H9 (cell line): ENCODE data around the gene ZNF544. TPM values are rescaled to one million over a fixed set of nuclear protein-coding genes. Genes with fewer than 3 reads are reported as not detected.

Experiments used
- DNase-seq: peaks from one replicate; pipeline ENCODE4 v3.0.0-alpha.2; 2017
- H2AFZ ChIP-seq: one replicate; pipeline ENCODE4 v1.6.1; 2013; ENCODE audit warnings: mild to moderate bottlenecking, low read length, control low read depth, moderate library complexity
- H2AK5ac ChIP-seq: 2 replicates; pipeline ENCODE4 v1.6.1; 2013; ENCODE audit warnings: low read length, control low read depth, mixed read lengths; ENCODE audit not compliant: insufficient read length
- H2BK120ac ChIP-seq: one replicate; pipeline ENCODE4 v1.6.1; 2013; ENCODE audit warnings: low read depth, mild to moderate bottlenecking, low read length, control low read depth, inconsistent platforms; ENCODE audit not compliant: poor library complexity, severe bottlenecking
- H2BK12ac ChIP-seq: 2 replicates; pipeline ENCODE4 v1.6.1; 2013; ENCODE audit warnings: low read length, control low read depth, mixed read lengths, low read depth; ENCODE audit not compliant: insufficient read length
- H2BK15ac ChIP-seq: 2 replicates; pipeline ENCODE4 v1.6.1; 2013; ENCODE audit warnings: low read depth, low read length, control low read depth
- H2BK20ac ChIP-seq: one replicate; pipeline ENCODE4 v1.6.1; 2013; ENCODE audit warnings: low read depth, mild to moderate bottlenecking, low read length, control low read depth, inconsistent platforms; ENCODE audit not compliant: poor library complexity, severe bottlenecking
- H2BK5ac ChIP-seq: 2 replicates; pipeline ENCODE4 v1.6.1; 2013; ENCODE audit warnings: low read length, control low read depth, mixed read lengths; ENCODE audit not compliant: insufficient read length
- H3K14ac ChIP-seq: 2 replicates; pipeline ENCODE4 v1.6.1; 2013; ENCODE audit warnings: low read length, control low read depth; ENCODE audit not compliant: insufficient read depth
- H3K18ac ChIP-seq: 2 replicates; pipeline ENCODE4 v1.6.1; 2013; ENCODE audit warnings: low read depth, mild to moderate bottlenecking, mixed read lengths, low read length, control low read depth; ENCODE audit not compliant: insufficient read length
- H3K23ac ChIP-seq: 2 replicates; pipeline ENCODE4 v1.6.1; 2013; ENCODE audit warnings: low read length, control low read depth, mixed read lengths, low read depth; ENCODE audit not compliant: insufficient read length
- H3K23me2 ChIP-seq: 2 replicates; pipeline ENCODE4 v1.6.1; 2013; ENCODE audit warnings: low read depth, mild to moderate bottlenecking, mixed read lengths, low read length, control low read depth; ENCODE audit not compliant: insufficient read length, poor library complexity, severe bottlenecking
- H3K27ac ChIP-seq: 2 replicates; pipeline ENCODE4 v1.5.1; 2013; ENCODE audit warnings: low read length, control low read depth, mixed read lengths, low read depth; ENCODE audit not compliant: insufficient read length
- H3K27me3 ChIP-seq: 2 replicates; pipeline ENCODE4 v1.6.1; 2013; ENCODE audit warnings: low read length, control low read depth, inconsistent platforms; ENCODE audit not compliant: insufficient read depth
- H3K4ac ChIP-seq: 2 replicates; pipeline ENCODE4 v1.6.1; 2013; ENCODE audit warnings: low read depth, mild to moderate bottlenecking, control low read depth, inconsistent platforms, low read length, moderate library complexity
- H3K4me1 ChIP-seq: 2 replicates; pipeline ENCODE4 v1.6.1; 2013; ENCODE audit warnings: low read length, control low read depth, inconsistent platforms; ENCODE audit not compliant: insufficient read depth
- H3K4me2 ChIP-seq: 2 replicates; pipeline ENCODE4 v1.6.1; 2013; ENCODE audit warnings: low read length, control low read depth, mixed read lengths; ENCODE audit not compliant: insufficient read length, insufficient read depth
- H3K56ac ChIP-seq: 2 replicates; pipeline ENCODE4 v1.6.1; 2013; ENCODE audit warnings: low read depth, mild to moderate bottlenecking, mixed read lengths, low read length, control low read depth; ENCODE audit not compliant: insufficient read length
- H3K79me1 ChIP-seq: 2 replicates; pipeline ENCODE4 v1.6.1; 2013; ENCODE audit warnings: low read depth, mild to moderate bottlenecking, moderate library complexity, low read length, control low read depth, inconsistent platforms; ENCODE audit not compliant: insufficient read depth, poor library complexity, severe bottlenecking
- H3K79me2 ChIP-seq: 2 replicates; pipeline ENCODE4 v1.6.1; 2013; ENCODE audit warnings: low read length, control low read depth, inconsistent platforms; ENCODE audit not compliant: insufficient read depth
- H3K9ac ChIP-seq: 2 replicates; pipeline ENCODE4 v1.6.1; 2013; ENCODE audit warnings: low read length, control low read depth, mixed read lengths; ENCODE audit not compliant: insufficient read length; ENCODE audit errors: extremely low read depth
- H3K9me3 ChIP-seq: one replicate; pipeline ENCODE4 v1.6.1; 2013; ENCODE audit warnings: low read depth, low read length, inconsistent platforms; ENCODE audit not compliant: control insufficient read depth
- H3T11ph ChIP-seq: one replicate; pipeline ENCODE4 v1.6.1; 2013; ENCODE audit warnings: mild to moderate bottlenecking, low read length, control low read depth, inconsistent platforms
- H4K20me1 ChIP-seq: one replicate; pipeline ENCODE4 v1.6.1; 2013; ENCODE audit not compliant: control insufficient read depth, insufficient read length, insufficient read depth
- H4K5ac ChIP-seq: 2 replicates; pipeline ENCODE4 v1.6.1; 2013; ENCODE audit warnings: low read depth, mild to moderate bottlenecking, mixed read lengths, low read length, control low read depth; ENCODE audit not compliant: insufficient read length
- H4K8ac ChIP-seq: replicated peaks from 2 replicates; pipeline ENCODE4 v1.6.1; 2013; ENCODE audit warnings: low read length, control low read depth, mixed read lengths, low read depth; ENCODE audit not compliant: insufficient read length
- H4K91ac ChIP-seq: 2 replicates; pipeline ENCODE4 v1.6.1; 2013; ENCODE audit warnings: low read depth, mild to moderate bottlenecking, moderate library complexity, mixed read lengths, low read length, control low read depth; ENCODE audit not compliant: insufficient read length
- H3K27ac Mint-ChIP-seq, 3 experiments: 2 replicates in 2 of 3; 3 replicates in 1 of 3; pipeline ENCODE4 v1.8.0; 2020 to 2021; ENCODE audit warnings: mixed read lengths in 3 of 3, mild to moderate bottlenecking in 1 of 3, moderate library complexity in 1 of 3
- H3K27me3 Mint-ChIP-seq: 2 replicates; pipeline ENCODE4 v1.8.0; 2021; ENCODE audit warnings: low read depth, mild to moderate bottlenecking, moderate library complexity, mixed read lengths
- H3K36me3 Mint-ChIP-seq, 3 experiments: 2 replicates in 2 of 3; 3 replicates in 1 of 3; pipeline ENCODE4 v1.8.0; 2020 to 2021; ENCODE audit warnings: low read depth in 3 of 3, mixed read lengths in 3 of 3; ENCODE audit not compliant: insufficient read depth in 1 of 3
- H3K4me1 Mint-ChIP-seq, 2 experiments: 2 replicates each; pipeline ENCODE4 v1.8.0; 2020; ENCODE audit warnings: mixed read lengths in 2 of 2
- H3K4me3 Mint-ChIP-seq, 2 experiments: 2 replicates in 1 of 2; 3 replicates in 1 of 2; pipeline ENCODE4 v1.8.0; 2020 to 2021; ENCODE audit warnings: mild to moderate bottlenecking in 2 of 2, mixed read lengths in 2 of 2, moderate library complexity in 1 of 2
- H3K9me3 Mint-ChIP-seq, 2 experiments: 2 replicates in 1 of 2; 3 replicates in 1 of 2; pipeline ENCODE4 v1.8.0; 2020; ENCODE audit warnings: mild to moderate bottlenecking in 2 of 2, mixed read lengths in 2 of 2, moderate library complexity in 1 of 2
- WGBS: extraction: QIAGEN DNeasy Blood & Tissue Kit; methylation state at CpG from one replicate; pipeline ENCODE4 v1.1.7; 2013; ENCODE audit warnings: missing lambda C conversion rate, low lambda C conversion rate, mixed read lengths; ENCODE audit not compliant: insufficient read length; ENCODE audit errors: extremely low coverage; 5-methylcytosine and 5-hydroxymethylcytosine counted together
- total RNA-seq: library from RNA; stranded (reverse); gene quantifications from 2 replicates; pipeline ENCODE4 v1.2.1, GENCODE V29; 2021
- TF ChIP-seq, protein P1 (sequence below): fragments of 200-600 bp; sonication (generic); conservative IDR thresholded peaks from 3 replicates; pipeline ENCODE4 v1.8.0; 2021; ENCODE audit warnings: antibody characterized with exemption, mild to moderate bottlenecking

Gene ZNF544
- total RNA-seq, 1 experiment from 2014 or later: 97.2 TPM

DNA sequence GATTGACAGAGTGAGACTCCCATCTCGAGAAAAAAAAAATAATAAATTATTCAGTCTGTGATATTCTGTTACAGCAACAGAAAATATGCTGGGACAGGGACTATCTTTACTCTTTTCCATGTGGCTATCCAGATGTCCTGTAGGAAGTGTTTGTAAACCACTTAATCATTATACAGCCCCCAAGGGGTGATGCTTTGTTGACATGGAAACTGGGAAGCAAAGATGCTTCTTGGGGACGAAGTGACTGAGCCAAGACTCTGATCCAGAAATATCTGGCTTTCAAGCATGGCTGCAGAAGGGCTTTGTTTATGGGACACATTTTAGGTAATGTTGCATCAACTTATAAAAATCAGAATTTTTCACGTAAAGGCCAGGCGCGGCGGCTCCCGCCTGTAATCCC is 55.5 kb downstream of the ZNF544 start:
- peaks cover 9% of the 10 kb centered on the region; the same call in 1 of the 2 replicates for H3K4me1 ChIP-seq
- H3K9ac ChIP-seq: no peak overlapping the region
- H2AFZ ChIP-seq: no peak overlapping the region
- H4K5ac ChIP-seq: no peak overlapping the region
- TF ChIP-seq, protein P1, sequence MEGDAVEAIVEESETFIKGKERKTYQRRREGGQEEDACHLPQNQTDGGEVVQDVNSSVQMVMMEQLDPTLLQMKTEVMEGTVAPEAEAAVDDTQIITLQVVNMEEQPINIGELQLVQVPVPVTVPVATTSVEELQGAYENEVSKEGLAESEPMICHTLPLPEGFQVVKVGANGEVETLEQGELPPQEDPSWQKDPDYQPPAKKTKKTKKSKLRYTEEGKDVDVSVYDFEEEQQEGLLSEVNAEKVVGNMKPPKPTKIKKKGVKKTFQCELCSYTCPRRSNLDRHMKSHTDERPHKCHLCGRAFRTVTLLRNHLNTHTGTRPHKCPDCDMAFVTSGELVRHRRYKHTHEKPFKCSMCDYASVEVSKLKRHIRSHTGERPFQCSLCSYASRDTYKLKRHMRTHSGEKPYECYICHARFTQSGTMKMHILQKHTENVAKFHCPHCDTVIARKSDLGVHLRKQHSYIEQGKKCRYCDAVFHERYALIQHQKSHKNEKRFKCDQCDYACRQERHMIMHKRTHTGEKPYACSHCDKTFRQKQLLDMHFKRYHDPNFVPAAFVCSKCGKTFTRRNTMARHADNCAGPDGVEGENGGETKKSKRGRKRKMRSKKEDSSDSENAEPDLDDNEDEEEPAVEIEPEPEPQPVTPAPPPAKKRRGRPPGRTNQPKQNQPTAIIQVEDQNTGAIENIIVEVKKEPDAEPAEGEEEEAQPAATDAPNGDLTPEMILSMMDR: no peak
- H3K9me3 ChIP-seq: no peaks in the 10 kb centered on the region
- no peak overlapping the region for H2AK5ac ChIP-seq
- H3K4me2 ChIP-seq: no peak overlapping the region
- no peak overlapping the region for H2BK5ac ChIP-seq
- Mint-ChIP-seq H3K27ac (no peak overlapping the region), H3K36me3 (peaks cover 58 to 69% (median 68%) of the 10 kb centered on the region in 3 experiments), H3K9me3 (0 out of 5 replicates have a peak, but pooled peaks cover 0 to 3% of the 10 kb centered on the region in 2 experiments), H3K4me3 (no peak overlapping the region), H3K4me1 (peaks cover 19% of the 10 kb centered on the region in 2 experiments), H3K27me3 (no peaks in the 10 kb centered on the region)
- H4K20me1 ChIP-seq: peaks cover 2% of the 10 kb centered on the region
- H3K23ac ChIP-seq: no peak overlapping the region
- H2BK12ac ChIP-seq: no peak overlapping the region
- H3K27ac ChIP-seq: no peak overlapping the region
- no peak overlapping the region for H3K18ac ChIP-seq
- no peak overlapping the region for H2BK120ac ChIP-seq
- H2BK15ac ChIP-seq: no peak overlapping the region
- peaks cover 5% of the 10 kb centered on the region for H3K23me2 ChIP-seq
- H3K56ac ChIP-seq: no peak overlapping the region
- no peaks in the 10 kb centered on the region for H3K27me3 ChIP-seq
- H3T11ph ChIP-seq: no peak overlapping the region
- no peak overlapping the region for H4K91ac ChIP-seq
- DNase-seq: no peak
- no peak overlapping the region for H4K8ac ChIP-seq
- no CpG with 5 or more reads among the region's 7 CpGs for WGBS
- no peak overlapping the region for H3K14ac ChIP-seq
- no peak overlapping the region for H2BK20ac ChIP-seq
- no peak overlapping the region for H3K4ac ChIP-seq
- H3K79me1 ChIP-seq: peaks cover 18% of the 10 kb centered on the region
- H3K79me2 ChIP-seq: peaks cover 32% of the 10 kb centered on the region
